Ovary (tissue), 3 donors: ENCODE results near the gene DNAJB2.

ENCODE experiments used
- CTCF ChIP-seq, 3 donors: fragments of 450-650 bp in 2 of 3; fragments of 200-600 bp in 1 of 3; IDR thresholded peaks; one replicate each; pipeline versions ENCODE4 v1.5.1 to v1.8.0; 2016 to 2022; ENCODE audit warnings: antibody characterized with exemption in 3 of 3, mild to moderate bottlenecking in 1 of 3
- EP300 ChIP-seq: sonication (generic); formaldehyde crosslinking; IDR thresholded peaks from one replicate; pipeline ENCODE4 v1.6.1; 2017; ENCODE audit warnings: antibody characterized with exemption
- donor health status: DM: no; HTN: no; CAD: no.

- TF ChIP-seq CTCF (IDR thresholded peaks at IDR 0.05) (no peak), EP300 (no peak)
These were observed 11.4 kb downstream of the DNAJB2 start for GRCh38 chr2:219290381-219291171.
